Spleen (tissue), 11 donors: ENCODE data around the gene GRM8. TPM values are rescaled to one million over a fixed set of nuclear protein-coding genes. Genes with fewer than 3 reads are reported as not detected.
A peak's percentile ranks its signal among the peaks of the same experiment; 100 is the strongest.

Source experiments
- DNase-seq: peaks from one replicate; pipeline ENCODE4 v3.0.0-alpha.2; 2020
- H3K27ac ChIP-seq, 8 donors: fragments of 200-600 bp; sonication (generic) in 7 of 8; 1 replicate in 4 of 8; 2 replicates in 4 of 8; pipeline versions ENCODE4 v1.5.0 to v1.8.0; 2016 to 2021; ENCODE audit warnings: inconsistent platforms in 4 of 8, mild to moderate bottlenecking in 4 of 8, moderate library complexity in 1 of 8
- H3K27me3 ChIP-seq, 7 donors: fragments of 200-600 bp; sonication (generic) in 6 of 7; replicated peaks in 1 of 7; 1 replicate in 4 of 7; 2 replicates in 3 of 7; pipeline versions ENCODE4 v1.5.0 to v1.8.0; 2016 to 2021; ENCODE audit warnings: inconsistent platforms in 3 of 7, mild to moderate bottlenecking in 1 of 7
- H3K36me3 ChIP-seq, 6 donors: fragments of 200-600 bp; sonication (generic) in 5 of 6; 1 replicate in 4 of 6; 2 replicates in 2 of 6; pipeline versions ENCODE4 v1.5.0 to v1.8.0; 2016 to 2021; ENCODE audit warnings: inconsistent platforms in 2 of 6
- H3K4me1 ChIP-seq, 6 donors: fragments of 200-600 bp; sonication (generic) in 5 of 6; 1 replicate in 3 of 6; 2 replicates in 3 of 6; pipeline versions ENCODE4 v1.5.0 to v1.8.0; 2016 to 2021; ENCODE audit warnings: inconsistent platforms in 3 of 6
- H3K4me3 ChIP-seq, 8 donors: fragments of 200-600 bp; sonication (generic) in 7 of 8; 1 replicate in 4 of 8; 2 replicates in 4 of 8; pipeline versions ENCODE4 v1.5.0 to v1.8.0; 2016 to 2021; ENCODE audit warnings: inconsistent platforms in 4 of 8, mild to moderate bottlenecking in 4 of 8, moderate library complexity in 2 of 8
- H3K9me3 ChIP-seq, 8 donors: fragments of 200-600 bp; sonication (generic) in 7 of 8; 1 replicate in 4 of 8; 2 replicates in 4 of 8; pipeline versions ENCODE4 v1.5.0 to v1.8.0; 2016 to 2021; ENCODE audit warnings: inconsistent platforms in 4 of 8
- POLR2A ChIP-seq, 3 donors: fragments of 450-650 bp; IDR thresholded peaks; one replicate each; pipeline ENCODE4 v1.5.1; 2017; ENCODE audit warnings: antibody characterized with exemption in 3 of 3, mild to moderate bottlenecking in 1 of 3
- POLR2AphosphoS5 ChIP-seq, 3 donors: sonication (generic); formaldehyde crosslinking; IDR thresholded peaks; one replicate each; pipeline ENCODE4 v1.5.1; 2017; ENCODE audit warnings: antibody characterized with exemption in 3 of 3
- WGBS, 5 donors: extraction: QIAGEN DNeasy Blood & Tissue Kit in 3 of 5; methylation state at CpG; one replicate each; pipeline versions ENCODE4 v1.1.5 to v1.1.7; 2013 to 2018; 5-methylcytosine and 5-hydroxymethylcytosine counted together
- intact Hi-C: fragments of 100-400 bp; cut with DNase I; formaldehyde crosslinking; loops from one replicate; pipeline ENCODE4 v1.15.0; 2023; ENCODE audit warnings: low total_unique reads
- microRNA-seq, 3 donors: library from miRNA; unstranded; fragments of <30 nt; microRNA quantifications; one replicate each; pipeline versions ENCODE4 to v1.1.0, GENCODE V29; 2019 to 2020
- polyA plus RNA-seq, 3 donors: library from polyadenylated mRNA; stranded (reverse); fragments of 200-250 nt; gene quantifications; one replicate each; pipeline ENCODE4 v1.2.1, GENCODE V29; 2013
- small RNA-seq, 4 donors: library from RNA; depleted of rRNA; stranded (forward); fragments of <200 nt; gene quantifications; one replicate each; pipeline ENCODE3, GENCODE V24; 2016
- total RNA-seq, 7 donors: library from RNA; depleted of rRNA in 3 of 7; stranded (reverse); fragments of >200 nt in 3 of 7; fragmentation: NEBNext Ultra II Directional in 4 of 7; extraction: Animal tissue kit (Norgen Biotek cat#: 25700) in 4 of 7; gene quantifications; one replicate each; pipeline versions ENCODE4 v1.1.0 to v1.2.1, GENCODE V29; 2016 to 2021
- TF ChIP-seq, protein P1 (sequence below), 11 experiments: fragments of 200-600 bp in 7 of 11; fragments of 450-650 bp in 4 of 11; sonication (generic) in 4 of 11; IDR thresholded peaks in 8 of 11; conservative IDR thresholded peaks in 3 of 11; 1 replicate in 7 of 11; 2 replicates in 4 of 11; pipeline versions ENCODE4 v1.4.0 to v1.8.0; 2016 to 2021; ENCODE audit warnings: antibody characterized with exemption in 11 of 11, inconsistent platforms in 4 of 11, mild to moderate bottlenecking in 1 of 11
- donor health status: healthy with polysubstance abuse.
- donor health status: DM: no; HTN: no; CAD: no; lungs with moderate emphysema.
- donor health status: DM: no; HTN: no; CAD: no.
- donor health status: Bipolar disorder and iron deficiency.
- donor health status: healthy.
- donor health status: DM: no; HTN: no; CAD: no.
- donor health status: DM: yes; HTN: yes; CAD: no.

GRM8 gene
- total and polyA plus RNA-seq, 10 donors = 0.30 to 0.60 TPM; not detected in 8

DNA sequence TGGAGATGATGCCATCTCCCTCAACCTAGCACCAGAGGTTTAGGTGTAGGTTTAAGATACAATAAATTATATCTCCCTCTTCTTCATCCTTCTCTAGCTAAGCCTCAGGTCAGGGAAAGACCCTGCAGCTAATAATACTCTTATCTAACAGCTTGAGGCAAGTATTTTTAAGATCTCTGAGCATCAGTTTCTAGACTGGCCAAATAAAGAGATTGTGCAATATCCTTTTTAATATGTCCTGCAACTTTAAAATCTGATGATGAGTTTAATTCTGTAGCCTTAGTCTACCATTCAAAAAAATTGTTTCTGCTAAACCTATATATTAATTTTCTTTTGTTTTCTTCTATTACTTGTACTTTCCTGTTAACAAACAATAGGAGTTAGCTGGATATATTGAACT lies 850.8 kb downstream of the GRM8 start:
- no peak overlapping the region for H3K27ac ChIP-seq
- H3K9me3 ChIP-seq = no peaks in the 10 kb centered on the region
- H3K4me1 ChIP-seq = no peaks in the 10 kb centered on the region
- H3K36me3 ChIP-seq = no peaks in the 10 kb centered on the region
- no peaks in the 10 kb centered on the region for H3K27me3 ChIP-seq
- TF ChIP-seq, protein P1, sequence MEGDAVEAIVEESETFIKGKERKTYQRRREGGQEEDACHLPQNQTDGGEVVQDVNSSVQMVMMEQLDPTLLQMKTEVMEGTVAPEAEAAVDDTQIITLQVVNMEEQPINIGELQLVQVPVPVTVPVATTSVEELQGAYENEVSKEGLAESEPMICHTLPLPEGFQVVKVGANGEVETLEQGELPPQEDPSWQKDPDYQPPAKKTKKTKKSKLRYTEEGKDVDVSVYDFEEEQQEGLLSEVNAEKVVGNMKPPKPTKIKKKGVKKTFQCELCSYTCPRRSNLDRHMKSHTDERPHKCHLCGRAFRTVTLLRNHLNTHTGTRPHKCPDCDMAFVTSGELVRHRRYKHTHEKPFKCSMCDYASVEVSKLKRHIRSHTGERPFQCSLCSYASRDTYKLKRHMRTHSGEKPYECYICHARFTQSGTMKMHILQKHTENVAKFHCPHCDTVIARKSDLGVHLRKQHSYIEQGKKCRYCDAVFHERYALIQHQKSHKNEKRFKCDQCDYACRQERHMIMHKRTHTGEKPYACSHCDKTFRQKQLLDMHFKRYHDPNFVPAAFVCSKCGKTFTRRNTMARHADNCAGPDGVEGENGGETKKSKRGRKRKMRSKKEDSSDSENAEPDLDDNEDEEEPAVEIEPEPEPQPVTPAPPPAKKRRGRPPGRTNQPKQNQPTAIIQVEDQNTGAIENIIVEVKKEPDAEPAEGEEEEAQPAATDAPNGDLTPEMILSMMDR (IDR thresholded peaks at IDR 0.05 in 8 of 11, conservative IDR thresholded peaks at IDR 0.05 in 3 of 11) = no peak
- TF ChIP-seq POLR2AphosphoS5 (IDR thresholded peaks at IDR 0.05) (no peak), POLR2A (IDR thresholded peaks at IDR 0.05) (no peak)
- intact Hi-C loops = no loop called here
- no peak for DNase-seq
- no peak overlapping the region for H3K4me3 ChIP-seq

DNA sequence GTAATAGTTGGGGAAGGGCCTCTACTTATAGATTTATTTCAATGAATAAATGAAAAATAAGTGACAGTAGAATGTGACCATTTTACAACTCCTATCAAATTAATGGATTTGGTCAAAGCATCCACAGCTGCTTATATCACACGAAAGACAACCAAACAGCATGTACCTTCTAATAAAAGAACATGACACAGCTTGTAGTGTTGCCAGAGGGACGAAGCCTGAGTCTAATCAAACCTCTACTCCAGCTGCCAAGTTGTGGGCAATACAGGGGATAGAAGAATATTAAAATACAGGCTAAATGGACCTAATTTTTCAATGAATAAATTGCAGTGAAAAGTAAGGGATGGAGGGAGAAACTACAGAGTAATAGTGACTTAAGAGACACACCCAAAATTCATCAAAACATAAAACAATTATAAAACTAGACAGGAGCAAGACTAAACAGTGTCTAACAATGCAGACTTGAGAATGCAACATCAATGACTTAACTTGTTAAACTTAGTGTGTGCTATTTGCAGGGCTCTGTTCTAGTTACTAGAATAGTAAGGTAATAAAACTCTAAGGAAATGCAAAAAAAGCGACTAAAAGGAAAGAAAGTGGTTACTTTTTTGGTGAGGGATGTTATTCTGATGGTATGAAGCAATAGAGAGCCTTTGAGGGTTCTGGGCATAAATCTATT lies 853.8 kb downstream of the GRM8 start:
- Histone ChIP-seq H3K4me1 (no peaks in the 10 kb centered on the region), H3K27ac (no peak overlapping the region), H3K9me3 (no peaks in the 10 kb centered on the region), H3K4me3 (no peak overlapping the region), H3K27me3 (no peaks in the 10 kb centered on the region), H3K36me3 (no peaks in the 10 kb centered on the region)
- 60 to 88% (median 67%) methylated on average over 3 of the region's 3 CpGs for WGBS, 5 donors
- DNase-seq = no peak
- TF ChIP-seq, protein P1 (IDR thresholded peaks at IDR 0.05 in 8 of 11, conservative IDR thresholded peaks at IDR 0.05 in 3 of 11) = no peak
- TF ChIP-seq POLR2A (IDR thresholded peaks at IDR 0.05) (no peak), POLR2AphosphoS5 (IDR thresholded peaks at IDR 0.05) (no peak)
- intact Hi-C loops = no loop called here

DNA sequence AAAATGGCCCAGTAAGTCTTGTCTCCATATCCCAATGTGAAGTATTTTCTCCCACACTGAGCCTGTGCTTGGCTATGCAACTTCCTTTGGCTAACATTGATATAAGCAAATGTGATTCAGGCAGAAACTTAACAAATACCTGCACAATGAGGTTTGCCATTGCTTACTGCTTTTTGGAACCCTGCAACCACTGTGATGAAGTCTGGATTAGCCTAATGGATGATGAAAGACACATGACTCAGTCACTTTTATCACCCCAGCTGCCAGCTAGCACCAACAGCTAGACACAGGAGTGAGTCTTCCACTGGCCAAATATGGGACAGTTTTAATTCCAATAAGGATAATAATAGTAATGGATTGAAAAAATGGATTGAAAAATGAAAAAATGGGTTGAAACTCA lies 854.5 kb downstream of the GRM8 start:
- no peak for TF ChIP-seq POLR2A (IDR thresholded peaks at IDR 0.05)
- TF ChIP-seq, protein P1 (IDR thresholded peaks at IDR 0.05 in 8 of 11, conservative IDR thresholded peaks at IDR 0.05 in 3 of 11) = no peak
- no peak for TF ChIP-seq POLR2AphosphoS5 (IDR thresholded peaks at IDR 0.05)

DNA sequence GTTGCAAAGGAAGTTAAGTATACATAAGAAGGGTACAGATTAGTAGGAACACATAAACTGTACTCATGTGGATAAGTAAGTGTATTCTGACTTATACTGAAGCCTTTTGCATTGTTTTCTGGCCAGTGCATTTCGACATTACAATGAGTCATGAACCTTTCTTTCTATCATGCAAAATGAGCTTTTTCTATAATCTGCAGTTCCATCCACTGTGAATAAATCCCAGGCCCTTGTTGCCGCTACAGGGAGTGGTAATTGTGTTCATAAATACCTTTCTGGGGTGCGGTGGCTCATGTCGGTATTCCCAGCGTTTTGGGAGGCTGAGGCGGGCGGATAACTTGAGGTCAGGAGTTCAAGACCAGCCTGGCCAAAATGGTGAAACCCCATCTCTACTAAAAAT lies 858.3 kb downstream of the GRM8 start:
- 76 to 83% (median 80%) methylated on average over 7 of the region's 7 CpGs for WGBS, 5 donors
- Histone ChIP-seq H3K27me3 (no peaks in the 10 kb centered on the region), H3K4me1 (no peaks in the 10 kb centered on the region), H3K36me3 (no peaks in the 10 kb centered on the region), H3K4me3 (no peak overlapping the region), H3K27ac (no peak overlapping the region), H3K9me3 (peaks cover 0 to 9% (median 0%) of the 10 kb centered on the region in 8 donors)
- intact Hi-C loops = no loop called here
- TF ChIP-seq POLR2A (IDR thresholded peaks at IDR 0.05) (no peak), POLR2AphosphoS5 (IDR thresholded peaks at IDR 0.05) (no peak)
- TF ChIP-seq, protein P1 (IDR thresholded peaks at IDR 0.05 in 8 of 11, conservative IDR thresholded peaks at IDR 0.05 in 3 of 11) = no peak
- DNase-seq = peak; percentile 29

More for the DNA sequence above, 854.5 kb downstream of the GRM8 start:
- DNase-seq = no peak
- intact Hi-C loops = no loop called here
- no peaks in the 10 kb centered on the region for H3K36me3 ChIP-seq
- no peak overlapping the region for H3K4me3 ChIP-seq
- H3K4me1 ChIP-seq = no peaks in the 10 kb centered on the region
- no peaks in the 10 kb centered on the region for H3K27me3 ChIP-seq
- H3K9me3 ChIP-seq = peaks cover 0 to 3% (median 0%) of the 10 kb centered on the region in 8 donors
- H3K27ac ChIP-seq = no peak overlapping the region

Small RNA genes lying within 50 kb of the gene (microRNA-seq; reads per million reads assigned to microRNA genes)
- gene MIR592 = 0.35 to 1.7 (median 1.4) reads per million in 3 donors

Small RNA genes lying within 50 kb of the gene (small RNA-seq; reads per million reads assigned to genes)
- 0 to 0.06 (median 0) reads per million in 4 donors for gene MIR592

Other genes starting within 250 kb of the GRM8 start
- 10 to 100 TPM; 39.0 to 54.0 (median 45.2) TPM for gene ZNF800, start 139.8 kb upstream of the GRM8 start, total RNA-seq
- 10 to 100 TPM in 2 of 3 donors, 1 to 10 TPM in 1; 8.8 to 11.5 (median 10.5) TPM for gene ZNF800, start 139.8 kb upstream of the GRM8 start, polyA plus RNA-seq